ENCODE measurements around the gene DUOX1. TPM values are rescaled to one million over a fixed set of nuclear protein-coding genes. Genes with fewer than 3 reads are reported as not detected.

DUOX1 gene
- total and polyA plus RNA-seq, 2 of the 13 experiments (the other 11 are each of a cell fraction or from before 2014, with no cell fraction given), result 0.03 TPM; not detected in 1

- peak; percentile 30 for TF ChIP-seq CTCF (CRISPR knock-in tag; IDR thresholded peaks at IDR 0.05)
- peak; percentile 62; the same call in 1 of the 2 replicates for TF ChIP-seq YEATS4 (CRISPR knock-in tag; IDR thresholded peaks at IDR 0.05; ENCODE audit: borderline replicate concordance)
- TF ChIP-seq THRA (CRISPR knock-in tag; IDR thresholded peaks at IDR 0.05; ENCODE audit: borderline replicate concordance), result peak; percentile 86
- no peak for TF ChIP-seq TSC22D2 (CRISPR knock-in tag; IDR thresholded peaks at IDR 0.05; ENCODE audit: borderline replicate concordance)
- no peak for TF ChIP-seq KLF11 (CRISPR knock-in tag; IDR thresholded peaks at IDR 0.05)
- TF ChIP-seq ZNF460 (CRISPR knock-in tag; IDR thresholded peaks at IDR 0.05; ENCODE audit: borderline replicate concordance), result no peak
- TF ChIP-seq RAD51 (IDR thresholded peaks at IDR 0.05; ENCODE audit: borderline replicate concordance), result no peak
- no peak for TF ChIP-seq ZBTB21 (CRISPR knock-in tag; IDR thresholded peaks at IDR 0.05)
- TF ChIP-seq ZNF512B (CRISPR knock-in tag; IDR thresholded peaks at IDR 0.05; ENCODE audit: borderline replicate concordance), result no peak
- peak; percentile 56; the same call in 1 of the 2 replicates for TF ChIP-seq ZSCAN25 (CRISPR knock-in tag; IDR thresholded peaks at IDR 0.05)
- TF ChIP-seq ZNF800 (CRISPR knock-in tag; IDR thresholded peaks at IDR 0.05), result no peak; the same call in 1 of the 2 replicates
- TF ChIP-seq BRCA1 (CRISPR knock-in tag; IDR thresholded peaks at IDR 0.05), result peak; percentile 83
- no peak for TF ChIP-seq THAP7 (CRISPR knock-in tag; IDR thresholded peaks at IDR 0.05)
- no peak for TF ChIP-seq GMEB2 (CRISPR knock-in tag; IDR thresholded peaks at IDR 0.05; ENCODE audit: low read depth)
- peak; percentile 62; the same call in 1 of the 2 replicates for TF ChIP-seq ZFY (CRISPR knock-in tag; IDR thresholded peaks at IDR 0.05)
- TF ChIP-seq CERS6 (CRISPR knock-in tag; IDR thresholded peaks at IDR 0.05), result no peak
Measured at GRCh38 chr15:45200001-45200798, 70.4 kb downstream of the DUOX1 start (continued).
